Adrenal gland (tissue), 5 donors: Measurements from ENCODE around the gene ROPN1.

Source experiments
- POLR2A ChIP-seq, 2 donors: fragments of 450-650 bp; IDR thresholded peaks; one replicate each; pipeline ENCODE4 v1.6.1; 2017; ENCODE audit warnings: antibody characterized with exemption in 2 of 2, mild to moderate bottlenecking in 2 of 2, moderate library complexity in 1 of 2
- TF ChIP-seq, protein P1 (sequence below), 6 experiments: fragments of 450-650 bp in 4 of 6; fragments of 200-600 bp in 2 of 6; sonication (generic) in 1 of 6; IDR thresholded peaks; 1 replicate in 5 of 6; 2 replicates in 1 of 6; pipeline versions ENCODE4 v1.5.1 to v1.8.0; 2016 to 2021; ENCODE audit warnings: antibody characterized with exemption in 6 of 6, mild to moderate bottlenecking in 2 of 6, moderate library complexity in 1 of 6
- donor health status: DM: no; HTN: no; CAD: no.

DNA sequence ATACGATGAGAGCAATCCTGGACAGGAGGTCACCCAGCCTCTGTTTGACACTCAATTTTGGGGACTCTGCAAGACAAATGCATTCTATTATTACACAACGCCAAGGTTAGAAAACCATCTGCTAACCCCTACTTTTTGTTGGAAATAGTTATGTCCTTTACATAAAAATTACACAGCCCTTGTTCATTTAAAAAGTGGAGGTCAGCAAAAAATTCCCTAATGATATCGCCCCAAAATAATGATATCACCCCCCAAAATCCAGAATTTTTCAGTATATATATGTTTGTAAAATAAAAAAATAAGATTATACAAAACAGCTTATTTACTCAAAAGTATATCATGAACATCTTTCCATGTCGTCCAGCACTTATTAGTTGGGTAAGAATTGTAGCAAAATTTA is 11.4 kb downstream of the ROPN1 start:
- TF ChIP-seq, protein P1, sequence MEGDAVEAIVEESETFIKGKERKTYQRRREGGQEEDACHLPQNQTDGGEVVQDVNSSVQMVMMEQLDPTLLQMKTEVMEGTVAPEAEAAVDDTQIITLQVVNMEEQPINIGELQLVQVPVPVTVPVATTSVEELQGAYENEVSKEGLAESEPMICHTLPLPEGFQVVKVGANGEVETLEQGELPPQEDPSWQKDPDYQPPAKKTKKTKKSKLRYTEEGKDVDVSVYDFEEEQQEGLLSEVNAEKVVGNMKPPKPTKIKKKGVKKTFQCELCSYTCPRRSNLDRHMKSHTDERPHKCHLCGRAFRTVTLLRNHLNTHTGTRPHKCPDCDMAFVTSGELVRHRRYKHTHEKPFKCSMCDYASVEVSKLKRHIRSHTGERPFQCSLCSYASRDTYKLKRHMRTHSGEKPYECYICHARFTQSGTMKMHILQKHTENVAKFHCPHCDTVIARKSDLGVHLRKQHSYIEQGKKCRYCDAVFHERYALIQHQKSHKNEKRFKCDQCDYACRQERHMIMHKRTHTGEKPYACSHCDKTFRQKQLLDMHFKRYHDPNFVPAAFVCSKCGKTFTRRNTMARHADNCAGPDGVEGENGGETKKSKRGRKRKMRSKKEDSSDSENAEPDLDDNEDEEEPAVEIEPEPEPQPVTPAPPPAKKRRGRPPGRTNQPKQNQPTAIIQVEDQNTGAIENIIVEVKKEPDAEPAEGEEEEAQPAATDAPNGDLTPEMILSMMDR (IDR thresholded peaks at IDR 0.05), result no peak
- TF ChIP-seq POLR2A (IDR thresholded peaks at IDR 0.05), result no peak
